T47D (cell line): ENCODE measurements around the gene NT5C3B.

Experiments
- DNase-seq, 2 experiments: peaks; one replicate each; pipeline versions ENCODE4 v3.0.0 to v3.0.0-alpha.2; 2011 to 2012; ENCODE audit warnings: low read depth in 1 of 2, low spot score in 1 of 2
- JUND ChIP-seq: IDR thresholded peaks from 2 replicates; pipeline ENCODE4 v1.6.1; 2012; ENCODE audit warnings: low read depth
- in situ Hi-C: cut with HindIII; loops from 2 replicates; pipeline ENCODE4 v1.10.0; 2016; ENCODE audit warnings: low sequenced_read_pairs, low pct_unique_long_range_greater_than_20kb

Gene NT5C3B

GRCh38 chr17:41825175-41825845 lies 10.7 kb downstream of the NT5C3B start:
- TF ChIP-seq JUND: no peak
- in situ Hi-C loops: no loop called here
- no peak for DNase-seq

DNA sequence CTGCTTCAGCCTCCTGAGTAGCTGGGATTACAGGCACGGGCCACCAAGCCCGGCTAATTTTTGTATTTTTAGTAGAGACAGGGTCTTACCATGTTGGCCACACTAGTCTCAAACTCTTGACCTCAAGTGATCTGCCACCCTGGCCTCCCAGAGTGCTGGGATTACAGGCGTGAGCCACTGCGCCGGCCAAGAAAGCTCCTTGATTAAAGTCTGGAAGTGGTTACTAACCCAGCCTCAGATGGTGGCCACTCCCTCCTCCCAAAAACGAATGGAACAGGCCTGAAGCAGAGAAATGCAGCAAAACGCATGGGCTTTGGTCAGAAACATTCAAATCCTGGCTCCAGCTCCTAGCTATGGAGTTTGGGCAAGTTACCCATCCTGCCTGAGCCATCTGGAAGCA lies 11.9 kb downstream of the NT5C3B start:
- no peak for DNase-seq
- in situ Hi-C loops: no loop called here
- no peak for TF ChIP-seq JUND

DNA sequence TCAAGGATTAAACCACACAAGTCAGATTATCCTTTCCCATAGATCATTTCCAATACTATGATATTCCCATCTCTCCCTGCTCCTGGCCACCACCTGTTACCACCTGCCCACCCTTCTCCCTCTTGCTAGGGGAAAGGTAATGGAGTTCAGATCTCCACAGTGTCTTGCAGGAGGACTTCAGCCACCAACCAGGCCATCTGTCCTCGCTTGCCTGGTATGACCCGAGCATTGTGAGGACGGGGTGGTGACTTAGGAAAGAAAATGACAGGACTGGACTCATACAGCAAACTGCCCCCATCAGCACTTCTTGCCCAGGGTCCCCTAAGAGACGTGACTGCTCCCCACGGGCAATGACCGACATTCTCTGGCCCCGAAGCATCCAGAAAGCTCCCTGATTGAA lies 12.5 kb downstream of the NT5C3B start:
- no peak for DNase-seq
- in situ Hi-C loops: no loop called here
- no peak for TF ChIP-seq JUND

DNA sequence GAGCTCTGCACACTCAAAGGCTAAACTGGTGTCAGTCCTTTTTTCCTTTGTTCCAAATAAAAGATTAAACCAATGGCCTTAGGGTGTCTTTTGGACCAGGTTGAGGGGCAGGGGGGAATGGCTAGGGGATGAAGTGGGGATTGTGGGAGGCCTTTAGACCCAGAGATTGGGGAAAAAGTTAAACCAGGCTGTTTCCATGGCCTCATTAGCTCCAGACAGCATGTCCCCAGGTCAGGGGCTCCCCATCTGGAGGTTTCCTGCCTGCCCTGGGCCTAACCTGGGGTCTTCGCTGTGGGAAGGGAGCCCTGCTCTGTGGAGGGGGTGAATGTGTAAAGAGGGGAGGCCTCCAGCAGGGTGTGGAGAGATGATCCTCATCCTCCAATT lies 12.9 kb downstream of the NT5C3B start:
- in situ Hi-C loops: no loop called here
- DNase-seq: no peak
- TF ChIP-seq JUND: no peak

DNA sequence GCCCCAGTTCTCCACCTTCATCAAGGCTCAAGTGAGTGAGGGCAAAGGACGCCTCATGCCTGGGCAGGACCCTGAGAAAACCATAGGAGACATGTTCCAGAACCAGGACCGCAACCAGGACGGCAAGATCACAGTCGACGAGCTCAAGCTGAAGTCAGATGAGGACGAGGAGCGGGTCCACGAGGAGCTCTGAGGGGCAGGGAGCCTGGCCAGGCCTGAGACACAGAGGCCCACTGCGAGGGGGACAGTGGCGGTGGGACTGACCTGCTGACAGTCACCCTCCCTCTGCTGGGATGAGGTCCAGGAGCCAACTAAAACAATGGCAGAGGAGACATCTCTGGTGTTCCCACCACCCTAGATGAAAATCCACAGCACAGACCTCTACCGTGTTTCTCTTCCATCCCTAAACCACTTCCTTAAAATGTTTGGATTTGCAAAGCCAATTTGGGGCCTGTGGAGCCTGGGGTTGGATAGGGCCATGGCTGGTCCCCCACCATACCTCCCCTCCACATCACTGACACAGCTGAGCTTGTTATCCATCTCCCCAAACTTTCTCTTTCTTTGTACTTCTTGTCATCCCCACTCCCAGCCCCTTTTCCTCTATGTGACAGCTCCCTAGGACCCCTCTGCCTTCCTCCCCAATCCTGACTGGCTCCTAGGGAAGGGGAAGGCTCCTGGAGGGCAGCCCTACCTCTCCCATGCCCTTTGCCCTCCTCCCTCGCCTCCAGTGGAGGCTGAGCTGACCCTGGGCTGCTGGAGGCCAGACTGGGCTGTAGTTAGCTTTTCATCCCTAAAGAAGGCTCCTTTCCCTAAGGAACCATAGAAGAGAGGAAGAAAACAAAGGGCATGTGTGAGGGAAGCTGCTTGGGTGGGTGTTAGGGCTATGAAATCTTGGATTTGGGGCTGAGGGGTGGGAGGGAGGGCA lies 13.6 kb downstream of the NT5C3B start:
- in situ Hi-C loops: no loop called here
- DNase-seq: no peak
- TF ChIP-seq JUND: no peak

GRCh38 chr17:41821776-41822175 lies 14.3 kb downstream of the NT5C3B start:
- no peak for TF ChIP-seq JUND
- no peak for DNase-seq
- in situ Hi-C loops: no loop called here

GRCh38 chr17:41818024-41818423 lies 18.0 kb downstream of the NT5C3B start:
- TF ChIP-seq JUND: no peak
- in situ Hi-C loops: no loop called here
- no peak for DNase-seq

GRCh38 chr17:41816637-41817320 lies 19.3 kb downstream of the NT5C3B start:
- no peak for DNase-seq
- in situ Hi-C loops: no loop called here
- TF ChIP-seq JUND: no peak

DNA sequence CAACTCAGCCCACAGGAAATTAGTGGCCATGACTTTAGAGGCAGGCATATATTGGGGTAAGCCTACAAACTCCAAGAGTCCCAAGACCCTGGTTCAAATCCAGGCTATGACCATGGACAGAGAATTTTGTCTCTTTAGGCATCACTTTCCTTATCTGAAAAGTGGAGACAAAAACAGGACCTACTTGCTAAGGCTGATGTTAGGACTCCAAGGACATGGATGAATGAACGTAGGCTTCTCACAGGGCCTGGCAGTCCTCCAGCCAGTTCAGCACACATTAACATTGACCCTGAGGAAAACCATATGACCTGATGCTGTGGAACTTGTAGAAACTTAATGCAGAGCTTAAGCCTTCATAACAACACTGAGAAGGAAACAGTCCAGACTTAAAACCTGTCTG lies 21.8 kb downstream of the NT5C3B start:
- in situ Hi-C loops: no loop called here
- DNase-seq: no peak
- no peak for TF ChIP-seq JUND

DNA sequence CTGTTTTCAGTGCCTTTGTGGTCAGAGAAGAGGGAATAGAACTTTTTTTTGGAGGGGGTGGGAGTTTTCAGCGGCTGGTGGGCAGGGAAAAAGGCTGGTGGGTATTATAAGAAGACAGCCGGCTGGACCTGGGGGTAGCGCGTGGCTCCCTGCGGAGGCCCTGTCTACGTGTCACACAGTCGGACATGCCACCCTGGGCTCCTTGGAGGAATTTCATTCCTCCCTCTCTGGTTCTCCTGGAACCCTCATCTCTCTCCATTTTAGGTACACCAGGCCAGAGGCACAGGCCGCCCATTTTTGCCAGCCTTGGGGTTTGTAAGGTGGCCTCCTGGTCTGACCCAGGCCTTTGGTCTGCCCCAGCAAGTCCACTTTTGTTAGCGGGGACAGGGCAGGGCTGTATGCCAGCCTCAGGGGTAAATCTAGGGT lies 22.3 kb downstream of the NT5C3B start:
- no peak for TF ChIP-seq JUND
- DNase-seq: no peak
- in situ Hi-C loops: no loop called here

GRCh38 chr17:41813152-41813680 lies 22.8 kb downstream of the NT5C3B start:
- in situ Hi-C loops: no loop called here
- no peak for TF ChIP-seq JUND
- DNase-seq: no peak

GRCh38 chr17:41812381-41813151 lies 23.5 kb downstream of the NT5C3B start, which contains the start of gene FKBP10:
Gene FKBP10 (plus strand): TSS chr17:41813004. CDS start chr17:41813035, 31 bp downstream.
- no peak for TF ChIP-seq JUND
- in situ Hi-C loops: no loop called here
- DNase-seq: peak in 1 of 2 experiments; percentile 76
